DND-41 (cell line): ENCODE results near the gene GATA2.

Source experiments
- EZH2 ChIP-seq: IDR thresholded peaks from 3 replicates; pipeline ENCODE4 v1.6.1; 2012; ENCODE audit warnings: borderline replicate concordance, low read depth, mild to moderate bottlenecking, moderate library complexity, low read length, inconsistent platforms; ENCODE audit not compliant: severe bottlenecking
- TF ChIP-seq, protein P1 (sequence below): IDR thresholded peaks from 2 replicates; pipeline ENCODE4 v1.5.1; 2012; ENCODE audit warnings: borderline replicate concordance, low read length, moderate library complexity, mild to moderate bottlenecking; ENCODE audit not compliant: poor library complexity, severe bottlenecking; ENCODE audit errors: extremely low read depth

DNA sequence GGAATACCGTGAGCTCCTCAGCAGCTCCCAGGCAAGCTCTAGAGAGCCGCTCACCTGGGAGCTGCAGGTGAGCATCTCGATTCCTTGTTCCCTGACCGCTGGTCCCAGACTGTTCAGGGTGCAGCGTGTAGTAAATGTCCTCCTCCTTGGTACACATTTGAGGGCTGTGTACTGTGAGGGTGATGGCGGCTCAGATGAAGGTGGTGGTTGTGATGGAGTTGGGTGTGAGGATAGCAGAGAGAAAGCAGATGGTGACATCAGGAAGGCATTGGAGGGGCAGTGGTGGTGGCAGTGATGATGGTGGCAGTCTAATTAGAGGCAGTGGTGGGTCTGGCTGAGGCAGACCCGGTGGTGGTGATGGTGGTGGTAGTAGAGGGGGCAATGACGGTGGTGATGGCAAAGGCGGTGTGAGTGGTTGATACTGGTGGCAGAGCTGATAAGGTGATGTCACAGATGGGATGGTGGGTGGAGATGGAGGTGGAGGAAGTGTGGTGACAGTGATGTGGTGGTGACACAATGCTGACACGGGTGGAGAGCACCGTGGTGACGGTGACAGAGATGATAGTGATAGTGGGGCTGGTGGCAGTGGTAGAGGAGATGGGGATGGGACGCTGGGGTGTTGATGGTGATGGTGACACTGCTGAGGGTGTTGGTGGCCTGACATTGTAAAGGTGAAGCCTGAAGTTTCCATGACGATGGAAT lies 26.0 kb downstream of the GATA2 start, which contains the start of gene DNAJB8:
- TF ChIP-seq, protein P1, sequence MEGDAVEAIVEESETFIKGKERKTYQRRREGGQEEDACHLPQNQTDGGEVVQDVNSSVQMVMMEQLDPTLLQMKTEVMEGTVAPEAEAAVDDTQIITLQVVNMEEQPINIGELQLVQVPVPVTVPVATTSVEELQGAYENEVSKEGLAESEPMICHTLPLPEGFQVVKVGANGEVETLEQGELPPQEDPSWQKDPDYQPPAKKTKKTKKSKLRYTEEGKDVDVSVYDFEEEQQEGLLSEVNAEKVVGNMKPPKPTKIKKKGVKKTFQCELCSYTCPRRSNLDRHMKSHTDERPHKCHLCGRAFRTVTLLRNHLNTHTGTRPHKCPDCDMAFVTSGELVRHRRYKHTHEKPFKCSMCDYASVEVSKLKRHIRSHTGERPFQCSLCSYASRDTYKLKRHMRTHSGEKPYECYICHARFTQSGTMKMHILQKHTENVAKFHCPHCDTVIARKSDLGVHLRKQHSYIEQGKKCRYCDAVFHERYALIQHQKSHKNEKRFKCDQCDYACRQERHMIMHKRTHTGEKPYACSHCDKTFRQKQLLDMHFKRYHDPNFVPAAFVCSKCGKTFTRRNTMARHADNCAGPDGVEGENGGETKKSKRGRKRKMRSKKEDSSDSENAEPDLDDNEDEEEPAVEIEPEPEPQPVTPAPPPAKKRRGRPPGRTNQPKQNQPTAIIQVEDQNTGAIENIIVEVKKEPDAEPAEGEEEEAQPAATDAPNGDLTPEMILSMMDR = no peak
- no peak for TF ChIP-seq EZH2
